ENCODE results near the gene SREBF2. TPM values are rescaled to one million over a fixed set of nuclear protein-coding genes. Genes with fewer than 3 reads are reported as not detected.

Gene SREBF2
- total and polyA plus RNA-seq, 2 of the 13 experiments (the other 11 are each of a cell fraction or from before 2014, with no cell fraction given): 53.8 to 72.6 TPM

GRCh38 chr22:41936894-41937169 is 103.9 kb downstream of the SREBF2 start:
- BruUV-seq (replicated peaks): no TSS peak
- H3K4me3 ChIP-seq (replicated peaks in 1 of 3; ENCODE audit: insufficient read depth in 1 of 3, low read depth in 2 of 3, low read length in 3 of 3): no peak overlapping the region
- no peak for DNase-seq (ENCODE audit: low spot score)

More at GRCh38 chr22:41936894-41937169, 103.9 kb downstream of the SREBF2 start:
- no peaks in the 10 kb centered on the region for H3K27me3 ChIP-seq (ENCODE audit: control insufficient read depth in 1 of 2, insufficient read depth in 2 of 2, low read length in 2 of 2)
- no peak overlapping the region for H3K4me2 ChIP-seq (ENCODE audit: low read depth, low read length)
- peaks cover 9 to 25% of the 10 kb centered on the region in 2 experiments; a peak in 4 of 5 replicates for H3K36me3 ChIP-seq (replicated peaks in 1 of 2; ENCODE audit: control insufficient read depth in 1 of 2, insufficient read depth in 2 of 2, low read length in 2 of 2)
- H4K20me1 ChIP-seq (ENCODE audit: insufficient read depth, low read length): no peaks in the 10 kb centered on the region
- no peaks in the 10 kb centered on the region for H3K9me3 ChIP-seq (ENCODE audit: low read length)
- H3K27ac ChIP-seq (ENCODE audit: extremely low read length, insufficient read depth, low read length): no peak overlapping the region
- POLR2A ChIA-PET: no interaction called here
- no peak overlapping the region for H3K9ac ChIP-seq (ENCODE audit: insufficient read depth, low read depth, low read length)
- CTCF ChIA-PET (ENCODE audit: low intra/inter-chr PET ratio, low total read pairs): no interaction called here
- H3K4me1 ChIP-seq (ENCODE audit: insufficient read depth, low read length): peaks cover 7% of the 10 kb centered on the region
- in situ Hi-C loops (cut with HindIII; ENCODE audit: extremely low pct_ligation_motif_present, low pct_unique_long_range_greater_than_20kb): no loop called here
- intact Hi-C loops (cut with micrococcal nuclease; ENCODE audit: unreplicated experiment): no loop called here
- FAIRE-seq: no peak
- 95% methylated on average over 2 of the region's 2 CpGs for WGBS (ENCODE audit: low lambda C conversion rate)
- H3K79me2 ChIP-seq (ENCODE audit: insufficient read depth, low read length): no peaks in the 10 kb centered on the region
- H2AFZ ChIP-seq (ENCODE audit: low read length): no peak overlapping the region
- TF ChIP-seq MLLT10 (CRISPR knock-in tag; IDR thresholded peaks at IDR 0.05) (no peak), NCOA2 (CRISPR knock-in tag; IDR thresholded peaks at IDR 0.05) (no peak), TEAD3 (CRISPR knock-in tag; optimal IDR thresholded peaks at IDR 0.05; ENCODE audit: borderline replicate concordance) (no peak), HMGXB3 (CRISPR knock-in tag; IDR thresholded peaks at IDR 0.05; ENCODE audit: borderline replicate concordance) (no peak), ZC3H13 (CRISPR knock-in tag; IDR thresholded peaks at IDR 0.05) (no peak), ZNF713 (CRISPR knock-in tag; IDR thresholded peaks at IDR 0.05) (no peak), PAWR (CRISPR knock-in tag; IDR thresholded peaks at IDR 0.05; ENCODE audit: borderline replicate concordance) (no peak), UBTF (CRISPR knock-in tag; IDR thresholded peaks at IDR 0.05) (no peak), NFIC (IDR thresholded peaks at IDR 0.05; ENCODE audit: low read length) (no peak), SP1 (IDR thresholded peaks at IDR 0.05) (no peak), SP1 (CRISPR knock-in tag; IDR thresholded peaks at IDR 0.05) (no peak), RFXANK (CRISPR knock-in tag; IDR thresholded peaks at IDR 0.05) (no peak), ZFP36L1 (CRISPR knock-in tag; IDR thresholded peaks at IDR 0.05) (no peak), SP5 (CRISPR knock-in tag; IDR thresholded peaks at IDR 0.05; ENCODE audit: borderline replicate concordance, low read depth) (no peak), ZNF431 (CRISPR knock-in tag; IDR thresholded peaks at IDR 0.05; ENCODE audit: borderline replicate concordance, low read depth) (no peak)
- no peak for ATAC-seq

Data from HepG2 (cell line).